Fibroblast of villous mesenchyme (primary cell): ENCODE results near the gene SMAD6. TPM values are rescaled to one million over a fixed set of nuclear protein-coding genes. Genes with fewer than 3 reads are reported as not detected.
A peak's percentile ranks its signal among the peaks of the same experiment; 100 is the strongest.

Experiments used
- DNase-seq: peaks from one replicate; pipeline ENCODE4 v3.0.0-alpha.2; 2010; ENCODE audit warnings: low read depth
- H3K4me3 ChIP-seq: 2 replicates; pipeline ENCODE4 v1.5.1; 2011; ENCODE audit warnings: low read depth, mild to moderate bottlenecking, low read length
- CTCF ChIP-seq: IDR thresholded peaks from 2 replicates; pipeline ENCODE4 v1.5.1; 2012; ENCODE audit warnings: low read depth, mild to moderate bottlenecking, low read length; ENCODE audit not compliant: insufficient read depth
- total RNA-seq: library from RNA; depleted of rRNA; stranded (reverse); fragments of >200 nt; gene quantifications from 2 replicates; pipeline ENCODE4 v1.2.3, GENCODE V29; 2012

Gene SMAD6
- total RNA-seq, 1 donor, result 3.0 TPM

DNA sequence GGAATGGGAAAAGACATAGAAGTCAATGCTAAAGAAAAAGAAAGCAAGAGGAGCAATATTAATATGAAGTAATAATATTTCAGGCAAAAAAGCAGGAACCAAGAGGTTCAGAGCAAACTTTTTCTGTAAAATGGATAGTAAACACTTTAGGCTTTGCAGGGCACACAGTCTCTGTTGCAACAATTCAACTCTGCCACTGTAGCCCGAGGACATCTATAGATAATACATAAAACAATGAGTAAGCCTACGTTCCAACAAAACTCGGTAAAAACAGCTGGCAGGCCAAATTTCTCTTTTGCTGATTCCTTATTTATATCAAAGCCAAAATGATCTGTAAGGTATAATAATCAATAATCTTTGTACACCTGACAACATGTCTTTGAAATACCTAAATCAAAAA is 56.8 kb downstream of the SMAD6 start:
- no peak for DNase-seq
- TF ChIP-seq CTCF, result no peak
- H3K4me3 ChIP-seq, result no peak overlapping the region

GRCh38 chr15:66760097-66760967 is 58.3 kb downstream of the SMAD6 start:
- no peak for TF ChIP-seq CTCF
- no peak for DNase-seq
- H3K4me3 ChIP-seq, result no peak overlapping the region

DNA sequence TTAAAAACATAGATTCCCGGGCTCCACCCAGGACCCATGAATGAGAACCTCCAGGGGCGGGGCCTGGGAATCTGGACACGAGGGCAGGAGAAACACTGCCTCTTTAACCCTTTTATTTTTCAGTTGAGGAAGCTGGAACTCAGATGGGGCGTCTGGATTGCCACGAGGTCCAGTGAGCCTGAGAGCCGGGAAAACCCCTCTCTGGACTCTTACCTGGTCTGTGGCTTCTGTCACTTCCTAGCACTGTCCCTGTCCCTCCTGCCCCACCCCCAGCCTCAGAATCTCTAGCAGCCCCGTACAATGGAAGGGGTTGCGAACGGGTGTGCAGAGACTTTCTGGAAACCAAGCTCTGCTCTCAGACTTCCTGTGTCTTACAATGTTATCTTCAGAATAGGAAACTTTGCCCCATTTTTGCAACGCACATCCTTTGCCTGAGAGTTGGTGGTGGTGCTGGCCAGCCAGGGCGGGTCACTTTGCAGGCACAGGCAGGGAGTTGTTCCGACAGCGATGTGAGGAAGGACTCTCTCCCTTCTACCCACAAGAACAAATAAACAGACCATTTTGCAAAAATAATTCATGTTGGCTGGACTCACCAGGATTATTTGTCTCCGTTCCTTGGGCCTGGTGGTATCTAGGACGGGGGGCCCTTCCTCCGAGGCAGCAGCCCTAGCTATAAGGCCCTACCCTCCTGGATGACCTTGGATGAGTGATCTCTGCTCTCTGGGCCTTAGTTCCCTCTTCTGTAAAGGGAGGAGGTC is 59.1 kb downstream of the SMAD6 start:
- no peak for TF ChIP-seq CTCF
- DNase-seq, result peak; percentile 39
- no peak overlapping the region for H3K4me3 ChIP-seq

DNA sequence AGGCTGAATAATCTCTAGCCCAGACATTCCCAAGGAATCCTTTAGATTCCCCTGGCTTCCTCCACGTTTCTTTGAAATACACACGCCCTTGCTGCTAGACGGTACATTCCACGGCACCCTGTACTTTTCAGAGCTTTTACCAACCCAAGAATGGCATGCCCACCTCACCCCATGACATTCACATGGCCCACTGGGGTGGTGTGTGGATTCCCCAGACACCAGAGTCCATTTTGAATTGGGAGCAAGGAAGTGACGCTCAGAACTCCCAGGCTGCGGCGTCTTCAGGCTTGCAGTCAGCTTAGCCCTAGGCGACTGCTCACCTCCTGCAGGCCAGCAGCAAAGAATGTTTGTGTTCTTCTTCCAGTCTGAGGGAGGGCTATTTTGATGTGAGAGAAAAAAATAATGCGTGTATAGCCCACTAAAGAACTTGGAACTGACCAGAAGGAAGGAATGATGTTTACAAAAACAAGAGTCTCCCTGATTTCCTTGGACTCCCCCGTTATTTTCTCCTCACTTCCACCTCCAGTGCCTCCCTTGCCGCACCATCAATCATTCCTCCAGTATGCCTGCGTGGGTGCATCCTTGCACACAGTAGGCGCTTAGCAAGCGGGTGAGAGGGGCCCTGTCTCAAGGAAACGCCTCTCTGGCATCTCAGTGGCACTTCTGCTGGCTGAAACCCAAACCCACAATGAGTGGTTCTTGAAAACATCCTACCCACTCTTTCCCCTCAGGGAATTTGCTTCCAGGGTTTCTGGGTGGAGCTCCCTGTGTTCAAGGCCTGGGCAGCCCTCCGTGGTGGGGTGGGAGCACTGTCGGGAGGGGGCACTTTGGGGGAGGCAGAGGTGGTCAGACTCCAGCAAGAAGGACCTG is 59.9 kb downstream of the SMAD6 start:
- TF ChIP-seq CTCF, result no peak
- no peak overlapping the region for H3K4me3 ChIP-seq
- peak; percentile 72 for DNase-seq

GRCh38 chr15:66763186-66764071 is 61.4 kb downstream of the SMAD6 start:
- no peak overlapping the region for H3K4me3 ChIP-seq
- no peak for DNase-seq
- no peak for TF ChIP-seq CTCF
